Fibroblast of mammary gland (primary cell): Measurements from ENCODE around the gene RSPH1.

Source experiments
- DNase-seq: peaks from one replicate; pipeline ENCODE4 v3.0.0-alpha.2; 2010; ENCODE audit warnings: low read depth
- H3K4me3 ChIP-seq: 2 replicates; pipeline ENCODE4 v1.5.1; 2011; ENCODE audit warnings: low read depth, mild to moderate bottlenecking, low read length, moderate library complexity; ENCODE audit not compliant: control insufficient read depth
- CTCF ChIP-seq: conservative IDR thresholded peaks from 2 replicates; pipeline ENCODE4 v1.5.1; 2011; ENCODE audit warnings: low read depth, low read length, inconsistent platforms; ENCODE audit not compliant: control insufficient read depth, insufficient read depth

The RSPH1 gene

GRCh38 chr21:42532466-42533181 lies 36.6 kb upstream of the RSPH1 start:
- H3K4me3 ChIP-seq = no peak overlapping the region
- TF ChIP-seq CTCF = no peak
- DNase-seq = no peak

DNA sequence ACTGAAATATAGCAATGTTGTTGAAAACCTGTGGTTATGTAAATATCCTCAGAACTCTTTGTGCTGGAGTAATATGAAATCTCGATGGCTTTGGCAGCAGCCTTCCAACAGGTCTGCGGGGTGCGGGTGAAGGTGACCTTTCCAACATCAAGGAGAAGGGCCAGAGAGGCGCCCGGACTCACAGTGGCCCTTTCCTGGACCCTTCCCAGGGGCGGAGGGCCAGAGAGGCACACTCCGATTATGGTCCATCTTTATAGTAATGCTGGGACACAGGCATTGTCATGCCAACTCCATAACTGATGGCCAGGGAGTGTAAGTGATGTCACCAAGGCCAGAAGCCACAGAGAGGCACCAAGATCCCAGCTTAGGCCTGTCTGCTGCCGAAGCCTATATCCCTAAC lies 35.7 kb upstream of the RSPH1 start:
- DNase-seq = no peak
- H3K4me3 ChIP-seq = no peak overlapping the region
- TF ChIP-seq CTCF = no peak

- TF ChIP-seq CTCF = no peak
- DNase-seq = no peak
- no peak overlapping the region for H3K4me3 ChIP-seq
Measured at GRCh38 chr21:42530167-42530518, 34.1 kb upstream of the RSPH1 start.

- no peak overlapping the region for H3K4me3 ChIP-seq
- DNase-seq = no peak
- TF ChIP-seq CTCF = no peak
Measured at GRCh38 chr21:42527489-42528158, 31.6 kb upstream of the RSPH1 start.

DNA sequence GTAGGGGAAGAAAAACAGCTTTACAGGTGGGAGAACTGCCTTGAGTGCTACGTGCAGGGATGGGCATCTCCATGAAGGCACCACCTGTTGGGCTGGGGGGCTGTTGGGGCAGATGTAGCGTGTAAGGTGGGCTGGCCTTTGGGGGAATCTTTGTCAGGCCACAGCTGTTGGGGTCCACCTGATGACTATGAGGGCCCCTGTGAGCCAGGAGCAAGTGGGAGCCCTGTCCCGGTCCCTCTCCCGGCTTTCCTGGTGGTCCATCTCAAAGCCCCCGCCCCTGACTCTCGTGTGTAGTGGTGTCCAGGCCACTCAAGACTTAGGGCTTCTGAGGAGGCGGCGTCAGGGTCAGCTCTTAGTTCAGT lies 31.1 kb upstream of the RSPH1 start:
- no peak for DNase-seq
- no peak overlapping the region for H3K4me3 ChIP-seq
- no peak for TF ChIP-seq CTCF

DNA sequence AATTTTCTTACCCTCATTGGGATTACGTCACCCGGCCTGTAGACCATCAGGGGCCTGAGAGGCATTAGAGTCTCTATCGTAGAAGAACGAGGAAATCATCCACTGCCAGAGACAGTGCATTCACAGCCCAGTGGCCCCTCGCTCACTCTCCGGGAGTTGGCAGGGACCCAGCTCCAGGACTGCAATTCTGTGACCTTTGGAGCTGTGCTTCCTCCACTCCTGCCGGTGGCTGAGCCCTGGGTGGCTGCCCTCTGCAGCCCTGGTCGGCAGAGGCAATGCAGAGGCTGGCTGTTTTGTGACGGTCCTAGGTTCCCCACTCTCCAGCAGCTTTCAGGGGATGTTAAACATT lies 30.3 kb upstream of the RSPH1 start:
- no peak for DNase-seq
- TF ChIP-seq CTCF = no peak

More for the DNA sequence above, 30.3 kb upstream of the RSPH1 start:
- H3K4me3 ChIP-seq = no peak overlapping the region
